NK-92 treated with Interleukin-12 subunit alpha and Interleukin-12 subunit beta, amount 100 ng/mL, for 24 hours (cell line): ENCODE data around the gene ETV5.

Experiments used
- DNase-seq: peaks from one replicate; lab custom pipeline; 2025; lab: John Stamatoyannopoulos, UW

Gene ETV5

GRCh38 chr3:186095561-186096081, 13.3 kb downstream of the ETV5 start:
- DNase-seq = no peak

DNA sequence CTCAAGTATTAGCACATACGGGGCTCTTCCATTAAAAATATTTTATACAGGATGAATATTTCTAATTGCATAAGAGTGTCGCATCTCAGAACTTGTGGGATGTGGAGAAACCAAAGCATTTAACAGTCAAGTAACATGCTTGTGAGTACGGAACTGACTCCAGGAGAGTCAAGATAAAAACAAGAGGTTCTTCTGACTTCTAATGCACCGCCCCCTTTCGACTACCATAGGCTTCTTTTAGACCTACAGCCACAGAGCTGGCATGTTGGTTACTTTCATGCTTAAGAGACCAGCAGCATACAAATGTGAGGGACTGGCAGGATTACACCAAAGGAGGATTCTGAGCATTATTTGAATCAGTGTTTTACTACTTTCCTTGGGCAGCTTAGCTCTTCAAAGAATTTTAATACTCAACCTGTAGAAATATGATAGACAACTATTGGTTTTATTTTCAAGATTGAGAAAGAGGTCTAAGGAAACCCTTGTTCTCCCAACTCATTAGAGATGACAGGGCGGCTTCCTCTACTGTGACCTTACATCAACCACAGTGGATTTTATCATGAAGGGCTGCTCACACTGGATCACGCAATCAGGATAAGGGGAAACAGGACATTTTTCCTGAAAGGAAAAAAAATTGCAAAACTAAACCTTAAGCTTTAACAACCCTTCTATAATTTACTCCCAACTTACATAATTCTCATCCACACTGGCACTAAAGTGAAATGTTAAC, 14.0 kb downstream of the ETV5 start:
- DNase-seq = no peak

DNA sequence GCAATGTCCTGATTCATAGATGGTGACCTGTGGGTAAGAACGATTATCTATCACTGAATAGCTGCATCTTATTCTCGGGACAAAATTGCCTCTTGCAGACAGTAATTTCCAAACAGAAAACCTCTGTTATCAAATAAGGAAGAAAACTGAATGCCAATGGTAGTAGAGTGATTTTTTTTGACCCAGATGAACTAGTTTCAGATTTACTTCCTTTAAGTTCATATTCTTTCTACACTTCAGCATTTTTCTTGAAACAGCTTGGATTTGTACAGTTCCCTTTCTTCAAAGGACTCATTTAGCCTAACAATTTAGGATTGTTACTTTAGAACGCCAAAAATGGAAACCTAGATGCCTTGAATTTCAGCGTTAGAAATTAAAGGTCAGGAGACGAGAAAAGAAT, 14.6 kb downstream of the ETV5 start:
- DNase-seq = no peak

DNA sequence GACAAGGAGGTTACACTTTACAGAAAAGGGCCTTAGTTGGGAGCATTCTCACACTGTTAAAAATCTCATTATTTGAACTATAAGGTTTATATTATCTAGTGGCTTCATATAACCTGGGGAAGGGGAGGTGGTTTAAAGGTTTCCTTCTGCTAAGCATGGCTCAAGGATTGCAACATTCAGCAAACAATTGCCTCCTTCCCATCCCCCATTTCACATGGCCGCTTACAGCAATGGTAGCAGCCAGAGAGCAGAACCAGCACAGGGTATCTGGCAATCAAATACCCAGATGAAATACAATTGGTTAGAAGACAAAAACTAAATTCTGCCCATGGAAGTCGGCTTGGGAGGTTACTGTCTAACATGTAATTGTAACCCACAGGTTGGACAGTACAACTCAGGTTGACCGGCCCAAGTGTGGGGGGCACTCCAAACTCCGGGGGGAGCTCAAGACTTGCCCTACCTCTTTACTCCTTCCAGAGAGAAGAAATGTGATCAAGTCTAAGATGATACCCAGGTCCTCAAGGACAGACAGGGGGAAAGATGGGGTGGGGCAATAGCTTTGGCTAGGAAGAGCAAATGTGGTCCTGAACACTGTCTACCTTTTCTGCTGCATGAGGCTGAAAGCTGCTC, 15.5 kb downstream of the ETV5 start:
- DNase-seq = no peak

DNA sequence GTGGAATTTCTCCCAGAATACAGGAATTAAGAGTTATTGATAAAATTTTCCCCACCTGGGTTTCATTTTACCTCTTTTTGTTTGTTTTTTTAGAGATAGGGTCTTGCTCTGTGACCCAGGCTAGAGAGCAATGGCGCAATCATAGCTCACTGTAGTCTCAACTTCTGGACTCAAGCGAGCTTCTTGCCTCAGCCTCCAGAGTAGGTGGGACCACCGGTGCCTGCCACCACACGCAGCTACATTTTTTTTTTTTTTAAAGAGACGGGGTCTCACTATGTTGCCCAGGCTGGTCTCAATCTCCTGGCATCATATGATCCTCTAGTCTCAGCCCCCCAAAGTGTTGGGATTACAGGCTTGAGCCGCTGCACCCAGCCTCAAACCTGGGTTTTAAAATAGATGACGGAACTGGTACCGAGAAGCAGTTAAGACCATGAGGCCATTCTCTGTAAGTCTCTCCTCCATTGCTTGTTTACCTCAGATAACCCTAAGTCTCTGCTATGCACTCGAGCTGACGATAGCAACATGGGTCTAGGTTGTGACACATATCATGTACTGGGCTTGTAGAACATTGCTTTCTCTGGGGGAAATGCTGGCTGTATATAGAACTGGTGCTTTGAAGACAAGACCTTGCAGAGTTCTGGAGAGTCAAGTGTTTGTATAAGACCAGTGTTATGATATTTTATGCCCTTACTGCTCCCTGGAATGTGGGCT, 16.4 kb downstream of the ETV5 start:
- DNase-seq = no peak

DNA sequence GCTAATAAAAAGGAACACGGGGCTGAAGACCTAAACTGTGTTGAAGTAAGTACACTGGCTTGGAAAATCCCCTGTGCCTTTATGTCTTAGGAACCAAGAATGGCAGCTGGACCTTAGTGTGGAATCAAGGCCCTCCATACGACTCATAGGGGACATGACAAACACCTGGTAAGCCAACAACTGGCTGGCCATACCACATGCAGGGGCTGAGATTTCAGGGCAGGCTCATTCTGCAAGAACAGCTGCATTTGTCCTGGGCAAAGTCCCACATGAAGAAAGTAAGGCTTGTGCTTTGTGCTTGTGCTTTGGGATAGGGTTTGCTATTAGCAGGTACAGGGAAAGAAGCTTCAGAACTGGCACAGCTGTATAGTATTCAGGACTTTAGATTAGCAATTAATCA, 18.0 kb downstream of the ETV5 start:
- no peak for DNase-seq

GRCh38 chr3:186088335-186088734, 20.6 kb downstream of the ETV5 start:
- no peak for DNase-seq

DNA sequence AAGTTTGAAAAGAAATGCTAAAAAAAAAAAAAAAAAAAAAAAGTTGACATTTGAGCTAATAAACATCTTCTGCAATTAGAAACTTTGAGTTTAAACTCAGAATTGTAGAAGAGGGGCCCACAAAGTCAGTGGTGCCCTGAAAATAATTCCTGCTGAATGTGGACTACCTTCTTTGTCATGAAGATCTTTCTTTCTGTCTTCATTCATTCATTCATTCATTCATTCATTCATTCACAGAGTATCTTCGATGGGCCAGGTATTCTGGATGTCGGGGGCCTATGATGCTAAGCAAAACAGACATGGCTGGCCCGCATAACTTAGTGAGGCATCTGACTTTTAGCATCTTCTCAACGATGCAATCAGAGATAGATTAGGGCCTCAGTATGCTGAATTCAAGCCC, 24.6 kb downstream of the ETV5 start:
- no peak for DNase-seq

DNA sequence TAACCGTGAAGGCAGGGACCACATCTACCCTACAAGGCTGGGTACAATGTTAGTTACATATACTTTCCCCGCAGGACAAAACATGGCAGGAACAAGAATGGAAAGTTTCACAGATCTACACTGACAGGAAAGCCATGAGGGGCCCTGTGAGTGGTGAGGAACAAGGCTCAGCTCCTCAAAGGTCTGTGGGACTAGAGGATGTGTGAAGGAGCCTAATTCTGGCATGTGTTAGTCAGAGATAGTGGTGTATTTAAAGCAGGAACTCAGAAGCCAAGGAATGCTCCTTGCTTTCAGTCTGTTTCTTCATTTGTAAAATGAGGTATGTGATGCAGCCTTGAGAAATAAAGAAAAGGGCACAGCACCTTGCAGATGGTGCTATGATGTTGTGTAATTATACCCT, 25.1 kb downstream of the ETV5 start:
- DNase-seq = no peak

DNA sequence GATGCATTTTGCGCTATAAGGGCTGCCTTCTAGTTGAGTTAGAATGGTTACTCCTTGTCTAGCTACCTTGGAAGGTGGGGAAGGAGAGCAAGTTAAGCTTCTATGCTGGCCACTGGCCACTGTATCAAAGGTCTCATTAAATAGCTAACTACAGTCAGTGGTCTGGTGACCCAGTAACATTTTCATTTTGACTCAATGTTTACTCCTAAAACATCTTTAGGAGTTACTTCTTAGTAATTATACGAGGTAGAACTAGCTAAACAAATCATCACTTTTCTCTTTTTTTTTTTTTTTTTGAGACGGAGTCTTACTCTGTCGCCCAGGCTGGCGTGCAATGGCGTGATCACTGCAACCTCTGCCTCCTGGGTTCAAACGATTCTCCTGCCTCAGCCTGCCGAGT, 26.7 kb downstream of the ETV5 start:
- DNase-seq = no peak

DNA sequence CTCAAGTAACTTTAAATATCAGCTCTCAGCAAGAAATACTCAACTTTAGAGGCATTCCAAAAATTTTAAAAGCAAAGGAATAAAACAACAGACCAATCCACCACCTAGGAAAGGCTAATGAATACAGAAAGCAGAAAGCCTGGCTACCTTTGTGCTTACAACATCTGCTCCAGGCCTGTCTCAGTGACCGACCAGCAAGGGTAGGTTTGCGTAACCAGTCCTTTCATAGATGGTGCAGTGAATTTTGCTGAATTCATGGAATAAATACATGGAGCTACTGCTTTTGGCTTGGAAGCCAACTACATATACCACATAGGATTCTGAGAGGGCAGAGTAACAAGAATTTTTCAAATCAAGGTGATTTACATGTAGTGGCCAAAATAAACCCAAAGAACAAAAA, 27.2 kb downstream of the ETV5 start:
- no peak for DNase-seq

DNA sequence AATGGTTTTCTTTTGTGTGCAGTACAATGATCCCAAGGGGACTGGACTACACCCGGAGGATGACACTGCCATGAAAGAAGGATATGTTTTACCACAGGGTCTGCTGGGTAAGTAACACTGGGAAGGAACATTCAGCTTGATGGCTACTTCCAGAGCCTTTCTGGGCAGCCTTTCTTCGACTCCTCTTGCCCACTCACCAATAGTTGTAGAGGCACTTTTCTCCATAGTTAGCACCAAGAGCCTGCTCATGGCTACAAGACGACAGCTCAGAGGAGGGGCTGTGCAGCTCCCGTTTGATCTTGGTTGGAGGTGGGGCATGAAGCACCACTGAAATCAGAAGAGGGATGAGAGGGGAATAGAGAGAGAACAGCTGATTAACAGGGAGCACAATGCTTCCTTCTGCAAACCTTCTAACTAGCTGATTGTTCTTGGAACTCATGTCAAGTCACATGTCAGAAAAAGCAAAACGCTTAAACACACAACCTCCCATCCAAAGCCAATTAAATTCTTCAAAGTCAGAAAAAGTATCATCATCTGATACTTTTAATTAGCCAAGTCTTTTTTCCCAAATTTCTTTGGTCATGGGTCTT, 27.9 kb downstream of the ETV5 start:
- no peak for DNase-seq

DNA sequence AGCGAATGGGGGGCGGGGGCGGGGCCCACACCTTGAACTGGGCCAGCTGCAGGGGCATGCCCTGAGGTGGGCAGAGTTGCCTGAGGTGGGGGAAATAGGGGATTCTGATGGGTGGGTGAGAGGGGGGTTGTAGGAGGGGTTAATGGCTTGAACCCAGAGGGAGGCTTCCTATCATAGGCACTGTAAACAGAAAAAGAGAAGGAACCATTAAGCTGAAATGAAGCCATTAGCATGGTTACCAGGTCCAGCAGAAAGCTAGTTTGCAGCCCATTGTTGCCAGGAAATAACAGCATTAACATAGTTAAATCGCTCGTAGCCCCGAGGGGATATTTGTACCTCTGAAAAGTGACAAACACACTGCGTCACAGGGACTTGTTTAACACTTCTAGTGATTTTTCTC, 29.0 kb downstream of the ETV5 start:
- DNase-seq = no peak

DNA sequence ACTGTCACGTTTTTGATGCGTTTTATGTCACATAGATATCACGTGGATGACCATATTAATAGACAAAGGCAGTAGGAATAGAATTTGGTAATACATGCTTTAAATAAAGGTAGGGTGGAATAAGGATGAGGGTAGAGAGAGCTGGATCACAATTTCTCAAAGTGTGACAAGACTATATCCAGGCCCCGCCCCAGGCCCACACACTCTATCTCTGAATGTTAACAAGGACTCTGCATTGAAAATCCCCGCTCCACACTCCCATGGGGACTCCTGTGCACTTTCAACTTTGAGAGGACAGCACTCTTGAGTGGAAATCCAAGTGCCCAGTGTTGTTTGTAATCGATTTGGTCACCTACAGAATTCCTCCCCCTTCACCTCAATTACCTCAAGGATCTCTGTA, 31.4 kb downstream of the ETV5 start:
- no peak for DNase-seq

DNA sequence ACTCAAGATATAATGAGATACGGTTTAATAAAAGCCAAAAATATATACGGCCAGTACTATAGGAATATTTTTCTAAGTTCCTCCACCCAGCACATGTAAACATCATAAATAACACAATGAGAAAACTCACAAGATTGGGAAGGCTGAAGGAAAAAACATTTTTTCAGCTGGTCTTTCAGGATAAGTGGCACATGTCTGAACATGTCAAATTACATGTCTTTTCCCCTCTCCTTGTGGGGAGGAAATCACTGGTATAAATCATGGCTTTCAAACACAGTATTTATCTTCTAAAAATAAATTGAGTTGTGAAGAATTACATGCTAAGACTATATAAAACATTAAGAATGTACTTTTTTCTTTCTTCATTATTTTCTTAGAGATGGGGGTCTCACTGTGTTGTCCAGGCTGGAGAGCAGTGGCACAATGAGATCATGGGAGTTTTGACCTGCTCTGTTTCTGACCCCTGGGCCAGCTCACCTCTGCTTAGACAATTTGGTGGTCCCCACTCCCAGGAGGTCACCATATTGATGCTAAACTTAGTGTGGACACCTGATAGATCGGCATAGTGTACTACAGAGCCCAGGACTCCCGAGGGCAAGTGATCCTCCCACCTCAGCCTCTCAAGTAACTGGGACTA, 32.8 kb downstream of the ETV5 start:
- DNase-seq = no peak

GRCh38 chr3:186075489-186075888, 33.4 kb downstream of the ETV5 start:
- DNase-seq = no peak

DNA sequence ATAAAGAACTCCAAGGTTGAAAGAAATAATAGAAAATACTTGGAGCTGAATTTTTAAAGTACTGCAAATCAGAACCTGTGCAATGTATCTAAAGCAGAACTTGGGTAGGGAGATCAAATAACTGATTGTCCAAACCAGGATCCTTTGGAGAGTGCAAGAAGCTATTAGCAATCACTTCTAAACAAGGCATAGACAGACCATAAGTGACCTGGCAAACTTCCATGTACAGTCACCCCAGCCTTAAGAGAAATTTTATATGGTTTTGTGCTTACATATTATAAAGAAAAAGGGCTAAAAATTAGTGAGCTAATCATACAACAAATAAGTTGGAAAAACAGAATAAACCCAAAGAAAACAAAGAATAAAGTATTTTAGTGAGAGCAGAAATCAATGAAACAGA, 35.2 kb downstream of the ETV5 start:
- no peak for DNase-seq

GRCh38 chr3:186070996-186071395, 37.9 kb downstream of the ETV5 start:
- DNase-seq = no peak

DNA sequence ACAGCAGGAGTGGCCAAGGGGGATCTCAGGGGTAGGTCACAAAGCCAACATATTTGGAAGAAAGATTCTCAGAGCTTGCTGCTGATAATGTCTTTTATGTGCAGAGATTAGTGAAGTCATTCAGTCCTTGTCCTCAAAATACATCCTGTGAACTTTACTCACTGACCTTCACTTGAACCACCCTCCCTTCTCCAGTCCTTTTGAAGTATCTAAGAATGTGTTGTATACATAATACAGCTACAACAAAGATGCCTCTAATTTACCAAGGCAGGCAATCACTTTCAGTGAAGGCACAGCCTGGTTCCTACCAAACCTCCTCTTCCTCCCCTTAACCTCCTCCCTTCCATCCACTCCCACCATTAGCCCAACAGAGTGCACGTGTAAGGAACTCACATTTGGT, 38.3 kb downstream of the ETV5 start:
- no peak for DNase-seq

GRCh38 chr3:186070133-186070532, 38.8 kb downstream of the ETV5 start:
- no peak for DNase-seq

GRCh38 chr3:186069199-186069598, 39.7 kb downstream of the ETV5 start:
- no peak for DNase-seq

DNA sequence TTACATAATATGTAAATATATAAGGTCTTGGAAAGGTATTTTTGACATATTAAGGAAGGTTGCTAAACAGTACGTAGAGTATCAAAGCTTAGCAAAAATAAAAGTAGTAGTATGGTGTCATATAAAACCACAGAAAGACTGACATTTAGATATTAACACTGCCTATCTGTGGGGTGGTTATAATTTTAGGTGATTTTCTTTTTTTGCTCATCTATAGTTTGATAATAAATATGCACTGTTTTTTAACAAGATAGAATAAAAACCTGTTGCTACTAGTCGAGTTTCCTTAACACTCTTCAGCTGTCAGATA, 40.7 kb downstream of the ETV5 start:
- no peak for DNase-seq
